ENCODE results near the gene LRRC72.

The LRRC72 gene

DNA sequence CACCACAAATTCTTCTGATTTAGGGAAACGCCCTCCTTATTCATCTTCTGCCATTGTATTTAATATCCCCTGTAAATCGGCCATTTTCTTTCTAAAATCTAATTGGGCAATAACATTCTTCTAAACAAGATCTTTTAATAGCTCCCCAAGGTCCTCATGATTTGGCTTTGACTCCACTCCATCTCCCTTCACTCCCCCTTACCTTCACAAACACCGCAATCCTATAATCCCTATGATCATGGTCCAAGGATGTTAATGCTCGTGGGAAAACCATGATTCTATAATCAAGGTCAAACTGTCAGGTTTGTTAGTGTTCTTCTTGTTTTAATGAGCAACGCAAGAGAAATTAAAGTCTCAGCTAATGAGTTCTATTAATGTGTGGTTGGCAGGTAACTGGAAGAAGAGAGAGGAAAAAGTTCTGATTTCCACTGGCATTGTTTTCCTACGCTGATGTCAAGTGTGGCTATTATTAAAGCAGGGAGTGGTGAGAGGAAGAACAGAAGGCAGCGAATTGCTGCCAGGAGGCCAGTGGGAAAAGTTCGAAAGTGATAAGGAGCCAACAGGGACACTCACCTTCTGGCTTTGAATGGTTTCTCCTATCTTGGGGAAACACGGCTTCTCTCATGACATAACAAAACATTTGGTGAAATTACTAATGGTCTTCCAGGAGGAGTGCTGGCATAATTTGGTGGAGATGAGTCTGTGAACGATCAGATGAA, 28.1 kb downstream of the LRRC72 start:
- Histone ChIP-seq H3K4me2 (ENCODE audit: insufficient read depth, low read length, poor library complexity, severe bottlenecking) (no peak overlapping the region), H3K4ac (ENCODE audit: low read length) (no peak overlapping the region), H3K79me1 (ENCODE audit: low read depth, low read length) (no peaks in the 10 kb centered on the region), H2BK5ac (ENCODE audit: low read length) (no peak overlapping the region), H2BK120ac (ENCODE audit: low read depth, low read length) (no peak overlapping the region), H2BK12ac (ENCODE audit: low read length) (no peak overlapping the region), H3K4me1 (ENCODE audit: control insufficient read depth in 2 of 2, insufficient read depth in 1 of 2, low read depth in 1 of 2, low read length in 2 of 2) (no peaks in the 10 kb centered on the region), H3K27ac (replicated peaks; ENCODE audit: low read length) (no peak overlapping the region), H4K8ac (ENCODE audit: low read depth, low read length) (no peak overlapping the region), H2AFZ (ENCODE audit: low read length) (no peak overlapping the region), H3K9me3 (replicated peaks in 1 of 2; ENCODE audit: control insufficient read depth in 2 of 2, insufficient read depth in 1 of 2, low read depth in 1 of 2, low read length in 2 of 2) (no peaks in the 10 kb centered on the region), H3K36me3 (replicated peaks in 1 of 2; ENCODE audit: control insufficient read depth in 2 of 2, insufficient read depth in 2 of 2, low read length in 2 of 2) (no peaks in the 10 kb centered on the region), H3K23ac (ENCODE audit: low read depth, low read length, poor library complexity) (no peak overlapping the region), H3K9ac (ENCODE audit: low read depth, low read length, poor library complexity) (no peak overlapping the region), H3K4me3 (ENCODE audit: low read length in 2 of 2) (no peak overlapping the region), H3K14ac (ENCODE audit: low read length) (no peak overlapping the region), H2AK5ac (ENCODE audit: low read depth, low read length) (no peak overlapping the region), H4K91ac (ENCODE audit: low read depth, low read length, poor library complexity) (no peak overlapping the region), H2BK15ac (ENCODE audit: low read length) (no peak overlapping the region), H3K27me3 (ENCODE audit: control insufficient read depth in 3 of 3, insufficient read depth in 3 of 3, low read depth in 1 of 3, low read length in 3 of 3) (no peaks in the 10 kb centered on the region), H3K18ac (ENCODE audit: low read length) (no peak overlapping the region)
- no CpG with 5 or more reads among the region's 10 CpGs for whole genome bisulfite sequencing, 2 donors (ENCODE audit: extremely low coverage in 2 of 2, insufficient read length in 2 of 2, insufficient replicate concordance in 1 of 2)
- DNase-seq (ENCODE audit: low spot score), result no peak

DNA sequence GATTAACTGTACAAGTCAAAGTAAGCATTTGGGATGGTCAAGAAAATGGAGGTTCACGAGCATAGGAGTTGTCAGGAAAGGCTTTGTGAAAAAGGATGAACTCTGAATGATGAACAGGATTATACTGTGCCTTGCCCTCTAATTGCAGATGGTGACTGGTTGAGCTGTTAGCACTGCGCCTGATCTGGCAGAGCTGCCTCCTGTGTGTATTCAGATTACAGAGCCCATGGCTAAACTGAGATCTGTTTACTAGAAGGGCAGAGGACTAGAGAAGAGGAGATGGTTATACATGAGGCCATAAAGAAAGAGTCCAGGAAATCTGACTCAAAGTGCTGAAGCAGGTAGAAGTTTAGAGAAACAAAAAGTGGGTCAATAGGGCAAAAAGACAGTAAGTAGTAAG, 29.7 kb downstream of the LRRC72 start:
- Histone ChIP-seq H3K18ac (ENCODE audit: low read length) (no peak overlapping the region), H3K14ac (ENCODE audit: low read length) (no peak overlapping the region), H4K8ac (ENCODE audit: low read depth, low read length) (no peak overlapping the region), H3K9ac (ENCODE audit: low read depth, low read length, poor library complexity) (no peak overlapping the region), H2BK15ac (ENCODE audit: low read length) (no peak overlapping the region), H3K4ac (ENCODE audit: low read length) (no peak overlapping the region), H2BK5ac (ENCODE audit: low read length) (no peak overlapping the region), H2AK5ac (ENCODE audit: low read depth, low read length) (no peak overlapping the region), H3K27ac (replicated peaks; ENCODE audit: low read length) (no peak overlapping the region), H3K9me3 (replicated peaks in 1 of 2; ENCODE audit: control insufficient read depth in 2 of 2, insufficient read depth in 1 of 2, low read depth in 1 of 2, low read length in 2 of 2) (no peaks in the 10 kb centered on the region), H3K27me3 (ENCODE audit: control insufficient read depth in 3 of 3, insufficient read depth in 3 of 3, low read depth in 1 of 3, low read length in 3 of 3) (no peaks in the 10 kb centered on the region), H3K4me1 (ENCODE audit: control insufficient read depth in 2 of 2, insufficient read depth in 1 of 2, low read depth in 1 of 2, low read length in 2 of 2) (no peaks in the 10 kb centered on the region), H2AFZ (ENCODE audit: low read length) (peak overlapping the region; percentile 47), H3K4me2 (ENCODE audit: insufficient read depth, low read length, poor library complexity, severe bottlenecking) (no peak overlapping the region), H2BK120ac (ENCODE audit: low read depth, low read length) (no peak overlapping the region), H3K23ac (ENCODE audit: low read depth, low read length, poor library complexity) (no peak overlapping the region), H2BK12ac (ENCODE audit: low read length) (no peak overlapping the region), H4K91ac (ENCODE audit: low read depth, low read length, poor library complexity) (no peak overlapping the region), H3K36me3 (replicated peaks in 1 of 2; ENCODE audit: control insufficient read depth in 2 of 2, insufficient read depth in 2 of 2, low read length in 2 of 2) (no peaks in the 10 kb centered on the region), H3K4me3 (ENCODE audit: low read length in 2 of 2) (no peak overlapping the region), H3K79me1 (ENCODE audit: low read depth, low read length) (no peaks in the 10 kb centered on the region)
- no peak for DNase-seq (ENCODE audit: low spot score)
- no CpG with 5 or more reads among the region's 2 CpGs for WGBS, 2 donors (ENCODE audit: extremely low coverage in 2 of 2, insufficient read length in 2 of 2, insufficient replicate concordance in 1 of 2)

DNA sequence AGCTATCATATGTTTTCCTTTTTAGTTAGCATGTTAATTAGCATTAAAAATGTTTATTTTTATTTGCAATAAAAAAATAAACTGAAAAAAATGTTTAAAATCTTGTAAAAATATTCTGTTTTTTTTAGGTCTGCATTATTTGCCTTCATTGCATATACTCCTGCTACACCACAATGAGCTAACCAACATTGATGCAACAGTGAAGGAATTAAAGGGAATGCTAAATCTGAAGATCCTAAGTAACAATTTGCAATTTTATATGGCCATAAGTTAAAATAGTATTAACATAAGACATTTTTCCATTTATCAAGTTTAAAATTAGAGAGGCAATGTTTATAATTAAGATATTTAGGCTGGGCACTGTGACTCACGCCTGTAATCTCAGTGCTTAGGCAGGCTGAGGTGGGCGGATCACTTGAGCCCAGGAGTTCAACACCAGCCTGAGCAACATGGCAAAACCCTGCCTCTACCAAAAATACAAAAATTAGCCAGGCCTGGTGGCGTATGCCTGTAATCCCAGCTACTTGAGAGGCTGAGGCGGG, 32.2 kb downstream of the LRRC72 start:
- Histone ChIP-seq H3K9me3 (replicated peaks in 1 of 2; ENCODE audit: control insufficient read depth in 2 of 2, insufficient read depth in 1 of 2, low read depth in 1 of 2, low read length in 2 of 2) (no peaks in the 10 kb centered on the region), H2AK5ac (ENCODE audit: low read depth, low read length) (no peak overlapping the region), H2BK12ac (ENCODE audit: low read length) (no peak overlapping the region), H3K23ac (ENCODE audit: low read depth, low read length, poor library complexity) (no peak overlapping the region), H2BK120ac (ENCODE audit: low read depth, low read length) (no peak overlapping the region), H3K27me3 (ENCODE audit: control insufficient read depth in 3 of 3, insufficient read depth in 3 of 3, low read depth in 1 of 3, low read length in 3 of 3) (no peaks in the 10 kb centered on the region), H3K4me1 (ENCODE audit: control insufficient read depth in 2 of 2, insufficient read depth in 1 of 2, low read depth in 1 of 2, low read length in 2 of 2) (peaks cover 0 to 2% of the 10 kb centered on the region in 2 donors), H2BK5ac (ENCODE audit: low read length) (no peak overlapping the region), H4K8ac (ENCODE audit: low read depth, low read length) (no peak overlapping the region), H3K36me3 (replicated peaks in 1 of 2; ENCODE audit: control insufficient read depth in 2 of 2, insufficient read depth in 2 of 2, low read length in 2 of 2) (no peaks in the 10 kb centered on the region), H2BK15ac (ENCODE audit: low read length) (no peak overlapping the region), H3K4ac (ENCODE audit: low read length) (no peak overlapping the region), H3K14ac (ENCODE audit: low read length) (no peak overlapping the region), H3K79me1 (ENCODE audit: low read depth, low read length) (no peaks in the 10 kb centered on the region), H4K91ac (ENCODE audit: low read depth, low read length, poor library complexity) (no peak overlapping the region), H3K9ac (ENCODE audit: low read depth, low read length, poor library complexity) (no peak overlapping the region), H3K27ac (replicated peaks; ENCODE audit: low read length) (no peak overlapping the region), H3K4me3 (ENCODE audit: low read length in 2 of 2) (no peak overlapping the region), H3K4me2 (ENCODE audit: insufficient read depth, low read length, poor library complexity, severe bottlenecking) (no peak overlapping the region), H3K18ac (ENCODE audit: low read length) (no peak overlapping the region), H2AFZ (ENCODE audit: low read length) (no peak overlapping the region)
- no CpG with 5 or more reads among the region's 4 CpGs for WGBS, 2 donors (ENCODE audit: extremely low coverage in 2 of 2, insufficient read length in 2 of 2, insufficient replicate concordance in 1 of 2)
- no peak for DNase-seq (ENCODE audit: low spot score)

DNA sequence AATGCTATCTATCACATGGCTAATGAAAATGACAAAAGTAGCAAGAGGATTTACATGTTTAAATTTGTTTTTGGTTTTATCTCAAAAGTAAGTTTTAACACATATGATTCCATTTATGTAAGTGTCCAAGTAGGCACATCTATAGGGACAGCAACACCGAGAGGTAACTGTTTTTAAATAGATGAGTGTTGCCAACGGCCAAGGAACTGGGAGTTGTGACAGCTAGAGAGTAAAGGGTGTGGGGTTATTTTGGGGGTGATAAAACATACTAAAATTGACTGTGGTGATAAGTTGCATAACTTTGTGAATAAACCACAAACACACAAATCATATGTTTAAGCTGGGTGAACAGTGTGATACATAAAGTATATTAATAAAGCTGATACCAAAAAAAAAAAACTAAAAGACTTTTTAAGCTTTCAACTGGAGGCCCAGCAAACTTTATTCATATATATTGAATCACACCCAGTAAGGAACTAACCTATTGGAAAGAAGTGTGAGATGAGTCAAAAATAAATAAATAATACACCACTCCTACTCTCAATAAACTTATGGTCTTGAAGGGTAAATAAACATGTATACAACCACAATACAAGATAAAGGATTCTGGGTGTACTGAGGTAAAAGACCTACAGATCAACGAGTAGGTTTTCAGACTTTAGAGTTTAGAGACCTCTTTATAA, 33.0 kb downstream of the LRRC72 start:
- no peak overlapping the region for H4K91ac ChIP-seq (ENCODE audit: low read depth, low read length, poor library complexity)
- no peaks in the 10 kb centered on the region for H3K36me3 ChIP-seq (replicated peaks in 1 of 2; ENCODE audit: control insufficient read depth in 2 of 2, insufficient read depth in 2 of 2, low read length in 2 of 2)
- H2BK5ac ChIP-seq (ENCODE audit: low read length), result no peak overlapping the region
- no peak overlapping the region for H4K8ac ChIP-seq (ENCODE audit: low read depth, low read length)
- H2BK120ac ChIP-seq (ENCODE audit: low read depth, low read length), result no peak overlapping the region
- H3K9me3 ChIP-seq (replicated peaks in 1 of 2; ENCODE audit: control insufficient read depth in 2 of 2, insufficient read depth in 1 of 2, low read depth in 1 of 2, low read length in 2 of 2), result no peaks in the 10 kb centered on the region
- DNase-seq (ENCODE audit: low spot score), result no peak
- H3K23ac ChIP-seq (ENCODE audit: low read depth, low read length, poor library complexity), result no peak overlapping the region
- no peak overlapping the region for H3K4me2 ChIP-seq (ENCODE audit: insufficient read depth, low read length, poor library complexity, severe bottlenecking)
- H3K79me1 ChIP-seq (ENCODE audit: low read depth, low read length), result no peaks in the 10 kb centered on the region
- no peak overlapping the region for H2BK12ac ChIP-seq (ENCODE audit: low read length)
- H3K4me1 ChIP-seq (ENCODE audit: control insufficient read depth in 2 of 2, insufficient read depth in 1 of 2, low read depth in 1 of 2, low read length in 2 of 2), result peaks cover 0 to 2% of the 10 kb centered on the region in 2 donors
- no peak overlapping the region for H2BK15ac ChIP-seq (ENCODE audit: low read length)
- H3K18ac ChIP-seq (ENCODE audit: low read length), result no peak overlapping the region
- no peak overlapping the region for H3K9ac ChIP-seq (ENCODE audit: low read depth, low read length, poor library complexity)
- no peak overlapping the region for H3K27ac ChIP-seq (replicated peaks; ENCODE audit: low read length)
- no peak overlapping the region for H3K14ac ChIP-seq (ENCODE audit: low read length)
- H3K4ac ChIP-seq (ENCODE audit: low read length), result no peak overlapping the region
- H2AK5ac ChIP-seq (ENCODE audit: low read depth, low read length), result no peak overlapping the region
- no peaks in the 10 kb centered on the region for H3K27me3 ChIP-seq (ENCODE audit: control insufficient read depth in 3 of 3, insufficient read depth in 3 of 3, low read depth in 1 of 3, low read length in 3 of 3)
- no peak overlapping the region for H3K4me3 ChIP-seq (ENCODE audit: low read length in 2 of 2)
- WGBS, 2 donors (ENCODE audit: extremely low coverage in 2 of 2, insufficient read length in 2 of 2, insufficient replicate concordance in 1 of 2), result no CpG with 5 or more reads among the region's 3 CpGs
- H2AFZ ChIP-seq (ENCODE audit: low read length), result no peak overlapping the region

All from neuronal stem cell (in vitro differentiated cells).